H9 (cell line): Measurements from ENCODE around the gene TPCN2. TPM values are rescaled to one million over a fixed set of nuclear protein-coding genes. Genes with fewer than 3 reads are reported as not detected.

ENCODE experiments used
- DNase-seq: peaks from one replicate; pipeline ENCODE4 v3.0.0-alpha.2; 2017
- H2AFZ ChIP-seq: one replicate; pipeline ENCODE4 v1.6.1; 2013; ENCODE audit warnings: mild to moderate bottlenecking, low read length, control low read depth, moderate library complexity
- H2AK5ac ChIP-seq: 2 replicates; pipeline ENCODE4 v1.6.1; 2013; ENCODE audit warnings: low read length, control low read depth, mixed read lengths; ENCODE audit not compliant: insufficient read length
- H2BK120ac ChIP-seq: one replicate; pipeline ENCODE4 v1.6.1; 2013; ENCODE audit warnings: low read depth, mild to moderate bottlenecking, low read length, control low read depth, inconsistent platforms; ENCODE audit not compliant: poor library complexity, severe bottlenecking
- H2BK12ac ChIP-seq: 2 replicates; pipeline ENCODE4 v1.6.1; 2013; ENCODE audit warnings: low read length, control low read depth, mixed read lengths, low read depth; ENCODE audit not compliant: insufficient read length
- H2BK15ac ChIP-seq: 2 replicates; pipeline ENCODE4 v1.6.1; 2013; ENCODE audit warnings: low read depth, low read length, control low read depth
- H2BK20ac ChIP-seq: one replicate; pipeline ENCODE4 v1.6.1; 2013; ENCODE audit warnings: low read depth, mild to moderate bottlenecking, low read length, control low read depth, inconsistent platforms; ENCODE audit not compliant: poor library complexity, severe bottlenecking
- H2BK5ac ChIP-seq: 2 replicates; pipeline ENCODE4 v1.6.1; 2013; ENCODE audit warnings: low read length, control low read depth, mixed read lengths; ENCODE audit not compliant: insufficient read length
- H3K14ac ChIP-seq: 2 replicates; pipeline ENCODE4 v1.6.1; 2013; ENCODE audit warnings: low read length, control low read depth; ENCODE audit not compliant: insufficient read depth
- H3K18ac ChIP-seq: 2 replicates; pipeline ENCODE4 v1.6.1; 2013; ENCODE audit warnings: low read depth, mild to moderate bottlenecking, mixed read lengths, low read length, control low read depth; ENCODE audit not compliant: insufficient read length
- H3K23ac ChIP-seq: 2 replicates; pipeline ENCODE4 v1.6.1; 2013; ENCODE audit warnings: low read length, control low read depth, mixed read lengths, low read depth; ENCODE audit not compliant: insufficient read length
- H3K23me2 ChIP-seq: 2 replicates; pipeline ENCODE4 v1.6.1; 2013; ENCODE audit warnings: low read depth, mild to moderate bottlenecking, mixed read lengths, low read length, control low read depth; ENCODE audit not compliant: insufficient read length, poor library complexity, severe bottlenecking
- H3K27ac ChIP-seq: 2 replicates; pipeline ENCODE4 v1.5.1; 2013; ENCODE audit warnings: low read length, control low read depth, mixed read lengths, low read depth; ENCODE audit not compliant: insufficient read length
- H3K27me3 ChIP-seq: 2 replicates; pipeline ENCODE4 v1.6.1; 2013; ENCODE audit warnings: low read length, control low read depth, inconsistent platforms; ENCODE audit not compliant: insufficient read depth
- H3K4ac ChIP-seq: 2 replicates; pipeline ENCODE4 v1.6.1; 2013; ENCODE audit warnings: low read depth, mild to moderate bottlenecking, control low read depth, inconsistent platforms, low read length, moderate library complexity
- H3K4me1 ChIP-seq: 2 replicates; pipeline ENCODE4 v1.6.1; 2013; ENCODE audit warnings: low read length, control low read depth, inconsistent platforms; ENCODE audit not compliant: insufficient read depth
- H3K4me2 ChIP-seq: 2 replicates; pipeline ENCODE4 v1.6.1; 2013; ENCODE audit warnings: low read length, control low read depth, mixed read lengths; ENCODE audit not compliant: insufficient read length, insufficient read depth
- H3K56ac ChIP-seq: 2 replicates; pipeline ENCODE4 v1.6.1; 2013; ENCODE audit warnings: low read depth, mild to moderate bottlenecking, mixed read lengths, low read length, control low read depth; ENCODE audit not compliant: insufficient read length
- H3K79me1 ChIP-seq: 2 replicates; pipeline ENCODE4 v1.6.1; 2013; ENCODE audit warnings: low read depth, mild to moderate bottlenecking, moderate library complexity, low read length, control low read depth, inconsistent platforms; ENCODE audit not compliant: insufficient read depth, poor library complexity, severe bottlenecking
- H3K79me2 ChIP-seq: 2 replicates; pipeline ENCODE4 v1.6.1; 2013; ENCODE audit warnings: low read length, control low read depth, inconsistent platforms; ENCODE audit not compliant: insufficient read depth
- H3K9ac ChIP-seq: 2 replicates; pipeline ENCODE4 v1.6.1; 2013; ENCODE audit warnings: low read length, control low read depth, mixed read lengths; ENCODE audit not compliant: insufficient read length; ENCODE audit errors: extremely low read depth
- H3K9me3 ChIP-seq: one replicate; pipeline ENCODE4 v1.6.1; 2013; ENCODE audit warnings: low read depth, low read length, inconsistent platforms; ENCODE audit not compliant: control insufficient read depth
- H3T11ph ChIP-seq: one replicate; pipeline ENCODE4 v1.6.1; 2013; ENCODE audit warnings: mild to moderate bottlenecking, low read length, control low read depth, inconsistent platforms
- H4K20me1 ChIP-seq: one replicate; pipeline ENCODE4 v1.6.1; 2013; ENCODE audit not compliant: control insufficient read depth, insufficient read length, insufficient read depth
- H4K5ac ChIP-seq: 2 replicates; pipeline ENCODE4 v1.6.1; 2013; ENCODE audit warnings: low read depth, mild to moderate bottlenecking, mixed read lengths, low read length, control low read depth; ENCODE audit not compliant: insufficient read length
- H4K8ac ChIP-seq: replicated peaks from 2 replicates; pipeline ENCODE4 v1.6.1; 2013; ENCODE audit warnings: low read length, control low read depth, mixed read lengths, low read depth; ENCODE audit not compliant: insufficient read length
- H4K91ac ChIP-seq: 2 replicates; pipeline ENCODE4 v1.6.1; 2013; ENCODE audit warnings: low read depth, mild to moderate bottlenecking, moderate library complexity, mixed read lengths, low read length, control low read depth; ENCODE audit not compliant: insufficient read length
- H3K27ac Mint-ChIP-seq, 3 experiments: 2 replicates in 2 of 3; 3 replicates in 1 of 3; pipeline ENCODE4 v1.8.0; 2020 to 2021; ENCODE audit warnings: mixed read lengths in 3 of 3, mild to moderate bottlenecking in 1 of 3, moderate library complexity in 1 of 3
- H3K27me3 Mint-ChIP-seq: 2 replicates; pipeline ENCODE4 v1.8.0; 2021; ENCODE audit warnings: low read depth, mild to moderate bottlenecking, moderate library complexity, mixed read lengths
- H3K36me3 Mint-ChIP-seq, 3 experiments: 2 replicates in 2 of 3; 3 replicates in 1 of 3; pipeline ENCODE4 v1.8.0; 2020 to 2021; ENCODE audit warnings: low read depth in 3 of 3, mixed read lengths in 3 of 3; ENCODE audit not compliant: insufficient read depth in 1 of 3
- H3K4me1 Mint-ChIP-seq, 2 experiments: 2 replicates each; pipeline ENCODE4 v1.8.0; 2020; ENCODE audit warnings: mixed read lengths in 2 of 2
- H3K4me3 Mint-ChIP-seq, 2 experiments: 2 replicates in 1 of 2; 3 replicates in 1 of 2; pipeline ENCODE4 v1.8.0; 2020 to 2021; ENCODE audit warnings: mild to moderate bottlenecking in 2 of 2, mixed read lengths in 2 of 2, moderate library complexity in 1 of 2
- H3K9me3 Mint-ChIP-seq, 2 experiments: 2 replicates in 1 of 2; 3 replicates in 1 of 2; pipeline ENCODE4 v1.8.0; 2020; ENCODE audit warnings: mild to moderate bottlenecking in 2 of 2, mixed read lengths in 2 of 2, moderate library complexity in 1 of 2
- WGBS: extraction: QIAGEN DNeasy Blood & Tissue Kit; methylation state at CpG from one replicate; pipeline ENCODE4 v1.1.7; 2013; ENCODE audit warnings: missing lambda C conversion rate, low lambda C conversion rate, mixed read lengths; ENCODE audit not compliant: insufficient read length; ENCODE audit errors: extremely low coverage; 5-methylcytosine and 5-hydroxymethylcytosine counted together
- total RNA-seq: library from RNA; stranded (reverse); gene quantifications from 2 replicates; pipeline ENCODE4 v1.2.1, GENCODE V29; 2021
- TF ChIP-seq, protein P1 (sequence below): fragments of 200-600 bp; sonication (generic); conservative IDR thresholded peaks from 3 replicates; pipeline ENCODE4 v1.8.0; 2021; ENCODE audit warnings: antibody characterized with exemption, mild to moderate bottlenecking

TPCN2 gene
- total RNA-seq, 1 experiment from 2014 or later: 16.8 TPM

- Histone ChIP-seq H3T11ph (no peak overlapping the region), H2BK120ac (no peak overlapping the region), H3K9ac (no peak overlapping the region), H3K18ac (no peak overlapping the region), H3K4me1 (no peaks in the 10 kb centered on the region; the same call in 1 of the 2 replicates), H3K23ac (no peak overlapping the region), H3K79me2 (no peaks in the 10 kb centered on the region), H3K56ac (no peak overlapping the region), H3K27ac (no peak overlapping the region), H3K14ac (no peak overlapping the region), H4K20me1 (no peaks in the 10 kb centered on the region), H3K4me2 (no peak overlapping the region), H4K91ac (no peak overlapping the region), H2BK5ac (no peak overlapping the region), H2BK12ac (no peak overlapping the region), H2AK5ac (no peak overlapping the region), H3K23me2 (no peaks in the 10 kb centered on the region), H2BK15ac (no peak overlapping the region), H3K4ac (no peak overlapping the region; the same call in 1 of the 2 replicates), H3K9me3 (no peaks in the 10 kb centered on the region), H4K8ac (no peak overlapping the region), H2BK20ac (no peak overlapping the region), H3K27me3 (no peaks in the 10 kb centered on the region), H3K79me1 (no peaks in the 10 kb centered on the region), H4K5ac (no peak overlapping the region), H2AFZ (no peak overlapping the region)
- peaks cover 32 to 34% of the 10 kb centered on the region in 2 experiments for H3K4me1 Mint-ChIP-seq
- H3K27me3 Mint-ChIP-seq: peaks cover 11% of the 10 kb centered on the region
- TF ChIP-seq, protein P1, sequence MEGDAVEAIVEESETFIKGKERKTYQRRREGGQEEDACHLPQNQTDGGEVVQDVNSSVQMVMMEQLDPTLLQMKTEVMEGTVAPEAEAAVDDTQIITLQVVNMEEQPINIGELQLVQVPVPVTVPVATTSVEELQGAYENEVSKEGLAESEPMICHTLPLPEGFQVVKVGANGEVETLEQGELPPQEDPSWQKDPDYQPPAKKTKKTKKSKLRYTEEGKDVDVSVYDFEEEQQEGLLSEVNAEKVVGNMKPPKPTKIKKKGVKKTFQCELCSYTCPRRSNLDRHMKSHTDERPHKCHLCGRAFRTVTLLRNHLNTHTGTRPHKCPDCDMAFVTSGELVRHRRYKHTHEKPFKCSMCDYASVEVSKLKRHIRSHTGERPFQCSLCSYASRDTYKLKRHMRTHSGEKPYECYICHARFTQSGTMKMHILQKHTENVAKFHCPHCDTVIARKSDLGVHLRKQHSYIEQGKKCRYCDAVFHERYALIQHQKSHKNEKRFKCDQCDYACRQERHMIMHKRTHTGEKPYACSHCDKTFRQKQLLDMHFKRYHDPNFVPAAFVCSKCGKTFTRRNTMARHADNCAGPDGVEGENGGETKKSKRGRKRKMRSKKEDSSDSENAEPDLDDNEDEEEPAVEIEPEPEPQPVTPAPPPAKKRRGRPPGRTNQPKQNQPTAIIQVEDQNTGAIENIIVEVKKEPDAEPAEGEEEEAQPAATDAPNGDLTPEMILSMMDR: no peak
- DNase-seq: no peak
- peaks cover 27 to 30% of the 10 kb centered on the region in 2 experiments for H3K9me3 Mint-ChIP-seq
- H3K4me3 Mint-ChIP-seq: no peak overlapping the region
- H3K36me3 Mint-ChIP-seq: peaks cover 3 to 34% (median 13%) of the 10 kb centered on the region in 3 experiments; a peak in 6 of 7 replicates
- no CpG with 5 or more reads among the region's 13 CpGs for WGBS
- no peak overlapping the region for H3K27ac Mint-ChIP-seq
Observed at GRCh38 chr11:69148377-69148762, 99.6 kb downstream of the TPCN2 start.
